GM12873 (cell line): ENCODE data around the gene SIX5.
A peak's percentile ranks its signal among the peaks of the same experiment; 100 is the strongest.

Source experiments
- TF ChIP-seq, protein P1 (sequence below): IDR thresholded peaks from 2 replicates; pipeline ENCODE4 v1.5.1; 2012; ENCODE audit warnings: low read depth, mild to moderate bottlenecking, moderate library complexity, low read length, control low read depth; ENCODE audit not compliant: insufficient read depth; ENCODE audit errors: missing control alignments

Gene SIX5

GRCh38 chr19:45739498-45740439, 29.3 kb downstream of the SIX5 start:
- TF ChIP-seq, protein P1, sequence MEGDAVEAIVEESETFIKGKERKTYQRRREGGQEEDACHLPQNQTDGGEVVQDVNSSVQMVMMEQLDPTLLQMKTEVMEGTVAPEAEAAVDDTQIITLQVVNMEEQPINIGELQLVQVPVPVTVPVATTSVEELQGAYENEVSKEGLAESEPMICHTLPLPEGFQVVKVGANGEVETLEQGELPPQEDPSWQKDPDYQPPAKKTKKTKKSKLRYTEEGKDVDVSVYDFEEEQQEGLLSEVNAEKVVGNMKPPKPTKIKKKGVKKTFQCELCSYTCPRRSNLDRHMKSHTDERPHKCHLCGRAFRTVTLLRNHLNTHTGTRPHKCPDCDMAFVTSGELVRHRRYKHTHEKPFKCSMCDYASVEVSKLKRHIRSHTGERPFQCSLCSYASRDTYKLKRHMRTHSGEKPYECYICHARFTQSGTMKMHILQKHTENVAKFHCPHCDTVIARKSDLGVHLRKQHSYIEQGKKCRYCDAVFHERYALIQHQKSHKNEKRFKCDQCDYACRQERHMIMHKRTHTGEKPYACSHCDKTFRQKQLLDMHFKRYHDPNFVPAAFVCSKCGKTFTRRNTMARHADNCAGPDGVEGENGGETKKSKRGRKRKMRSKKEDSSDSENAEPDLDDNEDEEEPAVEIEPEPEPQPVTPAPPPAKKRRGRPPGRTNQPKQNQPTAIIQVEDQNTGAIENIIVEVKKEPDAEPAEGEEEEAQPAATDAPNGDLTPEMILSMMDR = no peak

DNA sequence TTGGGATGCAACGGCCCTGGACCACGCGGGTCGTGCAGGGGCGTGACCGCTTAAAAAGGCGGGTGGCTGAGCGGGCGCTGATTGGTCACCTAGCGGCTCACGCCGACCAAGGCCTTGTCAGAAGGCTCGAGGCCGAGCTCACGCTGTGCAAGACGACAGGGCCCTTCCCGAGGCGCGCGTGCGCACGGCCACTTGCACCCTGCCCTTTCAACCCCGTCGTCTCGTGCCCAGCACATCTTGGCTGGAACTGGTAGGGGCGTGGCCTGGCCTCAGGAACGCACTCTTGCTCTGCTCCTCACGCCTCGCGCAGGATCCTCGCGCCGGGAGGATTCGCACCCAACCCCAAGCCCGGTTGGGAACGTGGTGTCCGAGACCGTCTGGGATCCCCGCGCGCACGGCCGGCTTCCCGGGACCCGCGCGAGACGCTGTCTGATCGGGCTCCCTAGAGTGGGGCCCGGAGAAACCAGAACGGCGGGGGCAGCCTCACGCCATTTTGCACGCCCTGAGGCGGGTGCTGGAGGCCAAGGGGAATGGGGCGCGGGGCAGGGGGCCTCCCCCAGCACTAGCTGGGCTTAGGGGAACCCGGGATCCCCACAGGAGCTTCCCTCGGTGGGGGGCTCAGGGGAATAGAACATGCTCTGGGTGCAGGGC, 35.8 kb downstream of the SIX5 start, which contains the start of gene MEIOSIN:
TSS of gene MEIOSIN (plus strand) at position 280 of the 651 bp plus-strand sequence. CDS start 1,938 bp downstream, outside the sequence.
- TF ChIP-seq, protein P1 = no peak

- TF ChIP-seq, protein P1 = peak; percentile 34
Measured at GRCh38 chr19:45730368-45731288, 38.4 kb downstream of the SIX5 start, which contains the start of gene FBXO46. Gene FBXO46, minus strand, starts transcription at chr19:45730896. Its CDS starts 17,401 bp downstream, at chr19:45713495.

DNA sequence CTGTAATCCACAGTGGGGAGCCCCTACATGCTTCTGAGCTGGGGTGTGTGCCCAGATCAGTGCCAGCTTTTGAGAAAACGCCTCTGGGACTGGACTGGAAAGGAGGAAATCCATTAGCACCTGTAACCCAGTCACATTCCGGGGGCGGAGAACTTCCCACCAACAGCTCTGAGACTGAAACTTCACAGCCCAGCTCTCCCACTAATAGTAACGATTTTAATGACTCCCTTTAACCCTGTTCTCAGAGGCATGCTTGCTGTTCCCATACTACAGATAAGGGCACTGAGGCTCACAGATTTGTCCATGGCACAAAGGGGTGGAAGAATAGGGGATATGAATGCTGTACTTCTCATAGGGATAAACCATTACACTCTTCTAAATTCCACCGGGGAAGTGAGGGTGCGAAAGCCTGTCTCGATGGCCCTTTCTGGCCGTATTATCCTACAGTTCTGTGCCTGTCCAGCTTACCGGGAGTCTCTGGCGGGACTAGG, 39.2 kb downstream of the SIX5 start:
- TF ChIP-seq, protein P1 = no peak

DNA sequence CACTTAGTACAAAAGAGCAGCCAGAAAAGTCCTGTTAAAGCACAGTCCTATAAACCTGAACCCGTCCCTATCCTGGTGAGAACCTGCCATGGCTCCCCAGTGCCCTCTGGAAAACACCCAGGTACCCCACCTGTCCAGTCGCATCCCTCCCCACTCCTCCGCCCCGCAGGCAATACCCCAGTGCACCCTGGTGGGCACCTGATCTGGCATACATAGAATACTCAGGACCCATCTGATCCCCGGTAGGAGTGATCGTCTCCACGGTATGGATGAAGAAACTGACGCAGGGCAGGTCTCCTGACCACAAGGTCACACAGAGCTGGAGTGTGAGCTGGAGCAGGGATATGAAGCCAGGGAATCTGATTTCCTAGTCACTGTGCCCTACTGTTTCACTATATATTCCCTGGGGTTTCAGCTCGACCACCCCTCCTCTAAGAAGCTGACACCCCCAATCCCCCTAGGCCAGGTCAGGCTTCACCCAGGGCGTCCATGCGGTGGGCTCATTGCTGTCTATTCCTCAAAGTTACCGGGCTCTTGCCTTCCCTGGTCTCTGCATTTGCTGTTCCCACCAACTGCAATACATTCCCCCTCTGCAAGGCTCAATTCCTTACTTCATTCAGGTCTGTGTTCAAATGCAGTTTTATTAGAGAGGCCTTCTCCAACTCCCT, 50.9 kb downstream of the SIX5 start:
- TF ChIP-seq, protein P1 = no peak

- TF ChIP-seq, protein P1 = no peak
Measured at GRCh38 chr19:45717131-45717982, 51.7 kb downstream of the SIX5 start.
